Glutamatergic neuron (in vitro differentiated cells): ENCODE measurements around the gene TTLL9. TPM values are rescaled to one million over a fixed set of nuclear protein-coding genes. Genes with fewer than 3 reads are reported as not detected.

Source experiments
- DNase-seq: peaks from one replicate; pipeline ENCODE4 v3.0.0; 2022
- H3K27ac Mint-ChIP-seq: one replicate; pipeline ENCODE4 v1.8.0; 2020; ENCODE audit warnings: mild to moderate bottlenecking, mixed read lengths, inconsistent platforms; ENCODE audit not compliant: unreplicated experiment
- H3K27me3 Mint-ChIP-seq: one replicate; pipeline ENCODE4 v1.8.0; 2020; ENCODE audit warnings: mild to moderate bottlenecking, moderate library complexity, mixed read lengths, inconsistent platforms; ENCODE audit not compliant: unreplicated experiment
- H3K36me3 Mint-ChIP-seq: one replicate; pipeline ENCODE4 v1.8.0; 2020; ENCODE audit warnings: mild to moderate bottlenecking, mixed read lengths, inconsistent platforms; ENCODE audit not compliant: unreplicated experiment
- H3K4me1 Mint-ChIP-seq: one replicate; pipeline ENCODE4 v1.8.0; 2020; ENCODE audit warnings: mild to moderate bottlenecking, low read depth, mixed read lengths, inconsistent platforms; ENCODE audit not compliant: unreplicated experiment
- H3K4me3 Mint-ChIP-seq: one replicate; pipeline ENCODE4 v1.8.0; 2020; ENCODE audit warnings: mild to moderate bottlenecking, mixed read lengths, inconsistent platforms; ENCODE audit not compliant: unreplicated experiment
- H3K9me3 Mint-ChIP-seq: one replicate; pipeline ENCODE4 v1.8.0; 2020; ENCODE audit warnings: mild to moderate bottlenecking, moderate library complexity, mixed read lengths, inconsistent platforms; ENCODE audit not compliant: unreplicated experiment
- CTCF ChIP-seq: fragments of 200-600 bp; sonication (generic); IDR thresholded peaks from one replicate; pipeline ENCODE4 v1.5.0; 2021; ENCODE audit not compliant: partially characterized antibody, unreplicated experiment
- total RNA-seq: library from RNA; stranded (reverse); fragmentation: NEBNext Ultra II Directional; extraction: Animal tissue kit (Norgen Biotek cat#: 25700); gene quantifications from one replicate; pipeline ENCODE4 v1.2.1, GENCODE V29; 2021; ENCODE audit not compliant: unreplicated experiment

The TTLL9 gene
- total RNA-seq, 1 donor from 2014 or later = 1.5 TPM

- TF ChIP-seq CTCF = no peak
- Mint-ChIP-seq H3K4me1 (peaks cover 21% of the 10 kb centered on the region), H3K27ac (no peak within 1 kb of the TSS), H3K4me3 (no peak within 1 kb of the TSS), H3K36me3 (no peaks in the 10 kb centered on the region), H3K27me3 (peaks cover 20% of the 10 kb centered on the region), H3K9me3 (peaks cover 14% of the 10 kb centered on the region)
- peak; percentile 70 for DNase-seq
Observed at GRCh38 chr20:31845300-31845863, 25.1 kb upstream of the TTLL9 start, which contains the start of gene FOXS1. TSS of gene FOXS1 (minus strand) at chr20:31845604. CDS start at chr20:31845542, 62 bp downstream.

- DNase-seq = no peak
- H3K27me3 Mint-ChIP-seq = peaks cover 23% of the 10 kb centered on the region
- peaks cover 14% of the 10 kb centered on the region for H3K9me3 Mint-ChIP-seq
- H3K36me3 Mint-ChIP-seq = no peaks in the 10 kb centered on the region
- no peak overlapping the region for H3K4me3 Mint-ChIP-seq
- peaks cover 21% of the 10 kb centered on the region for H3K4me1 Mint-ChIP-seq
- TF ChIP-seq CTCF = peak; percentile 67
- H3K27ac Mint-ChIP-seq = no peak overlapping the region
Observed at GRCh38 chr20:31846793-31847138, 23.7 kb upstream of the TTLL9 start.

GRCh38 chr20:31848088-31848999 lies 22.1 kb upstream of the TTLL9 start:
- no peak overlapping the region for H3K4me3 Mint-ChIP-seq
- H3K36me3 Mint-ChIP-seq = no peaks in the 10 kb centered on the region
- TF ChIP-seq CTCF = no peak
- H3K4me1 Mint-ChIP-seq = peaks cover 13% of the 10 kb centered on the region
- DNase-seq = no peak
- peaks cover 20% of the 10 kb centered on the region for H3K27me3 Mint-ChIP-seq
- no peak overlapping the region for H3K27ac Mint-ChIP-seq
- H3K9me3 Mint-ChIP-seq = peaks cover 14% of the 10 kb centered on the region

- no peak for TF ChIP-seq CTCF
- Mint-ChIP-seq H3K4me1 (peaks cover 5% of the 10 kb centered on the region), H3K27me3 (peaks cover 18% of the 10 kb centered on the region), H3K27ac (no peak overlapping the region), H3K4me3 (peak overlapping the region; percentile 6), H3K9me3 (peaks cover 11% of the 10 kb centered on the region), H3K36me3 (no peaks in the 10 kb centered on the region)
- no peak for DNase-seq
Observed at GRCh38 chr20:31849306-31849930, 21.0 kb upstream of the TTLL9 start.
